ENCODE data around the gene CD83.

Gene CD83

GRCh38 chr6:14084388-14084787 is 33.2 kb upstream of the CD83 start:
- H3K4me1 Mint-ChIP-seq: peaks cover 56% of the 10 kb centered on the region
- no peaks in the 10 kb centered on the region for H3K27me3 Mint-ChIP-seq
- no peaks in the 10 kb centered on the region for H3K36me3 Mint-ChIP-seq
- peak overlapping the region; percentile 69 for H3K27ac Mint-ChIP-seq
- no peak for ATAC-seq
- H3K9me3 Mint-ChIP-seq: no peaks in the 10 kb centered on the region
- H3K4me3 Mint-ChIP-seq: no peak overlapping the region

- H3K36me3 Mint-ChIP-seq: no peaks in the 10 kb centered on the region
- H3K4me3 Mint-ChIP-seq: no peak overlapping the region
- peak; percentile 47 for ATAC-seq
- H3K9me3 Mint-ChIP-seq: no peaks in the 10 kb centered on the region
- H3K4me1 Mint-ChIP-seq: peaks cover 58% of the 10 kb centered on the region
- no peaks in the 10 kb centered on the region for H3K27me3 Mint-ChIP-seq
- peak overlapping the region; percentile 69 for H3K27ac Mint-ChIP-seq
Measured at GRCh38 chr6:14085176-14085787, 32.3 kb upstream of the CD83 start.

- Mint-ChIP-seq H3K27ac (peak overlapping the region; percentile 69), H3K4me1 (peaks cover 72% of the 10 kb centered on the region), H3K4me3 (peak overlapping the region; percentile 15), H3K36me3 (no peaks in the 10 kb centered on the region), H3K9me3 (no peaks in the 10 kb centered on the region), H3K27me3 (no peaks in the 10 kb centered on the region)
- ATAC-seq: no peak
Measured at GRCh38 chr6:14086701-14087100, 30.9 kb upstream of the CD83 start.

GRCh38 chr6:14088600-14089192 is 28.9 kb upstream of the CD83 start:
- peak overlapping the region; percentile 100 for H3K27ac Mint-ChIP-seq

GRCh38 chr6:14089224-14089623 is 28.3 kb upstream of the CD83 start:
- peak; percentile 52 for ATAC-seq
- peaks cover 89% of the 10 kb centered on the region for H3K4me1 Mint-ChIP-seq

More at GRCh38 chr6:14088600-14089192, 28.9 kb upstream of the CD83 start:
- Mint-ChIP-seq H3K4me1 (peaks cover 84% of the 10 kb centered on the region), H3K27me3 (no peaks in the 10 kb centered on the region), H3K36me3 (no peaks in the 10 kb centered on the region), H3K9me3 (no peaks in the 10 kb centered on the region), H3K4me3 (peak overlapping the region; percentile 54)
- ATAC-seq: no peak

GRCh38 chr6:14091339-14091978 is 26.1 kb upstream of the CD83 start:
- H3K4me1 Mint-ChIP-seq: peaks cover 92% of the 10 kb centered on the region
- peak; percentile 28 for ATAC-seq
- H3K36me3 Mint-ChIP-seq: no peaks in the 10 kb centered on the region
- H3K4me3 Mint-ChIP-seq: peak overlapping the region; percentile 61
- H3K27me3 Mint-ChIP-seq: no peaks in the 10 kb centered on the region
- peak overlapping the region; percentile 100 for H3K27ac Mint-ChIP-seq
- no peaks in the 10 kb centered on the region for H3K9me3 Mint-ChIP-seq

More at GRCh38 chr6:14089224-14089623, 28.3 kb upstream of the CD83 start:
- H3K27me3 Mint-ChIP-seq: no peaks in the 10 kb centered on the region
- H3K36me3 Mint-ChIP-seq: no peaks in the 10 kb centered on the region
- H3K9me3 Mint-ChIP-seq: no peaks in the 10 kb centered on the region
- H3K27ac Mint-ChIP-seq: peak overlapping the region; percentile 100
- H3K4me3 Mint-ChIP-seq: peak overlapping the region; percentile 73

GRCh38 chr6:14092316-14092715 is 25.3 kb upstream of the CD83 start:
- H3K4me1 Mint-ChIP-seq: peaks cover 94% of the 10 kb centered on the region
- peak overlapping the region; percentile 100 for H3K27ac Mint-ChIP-seq
- peak overlapping the region; percentile 12 for H3K4me3 Mint-ChIP-seq
- H3K9me3 Mint-ChIP-seq: no peaks in the 10 kb centered on the region
- ATAC-seq: no peak
- no peaks in the 10 kb centered on the region for H3K27me3 Mint-ChIP-seq
- H3K36me3 Mint-ChIP-seq: no peaks in the 10 kb centered on the region

- peak overlapping the region; percentile 57 for H3K4me3 Mint-ChIP-seq
- no peaks in the 10 kb centered on the region for H3K27me3 Mint-ChIP-seq
- H3K27ac Mint-ChIP-seq: peak overlapping the region; percentile 100
- H3K36me3 Mint-ChIP-seq: no peaks in the 10 kb centered on the region
- ATAC-seq: no peak
- H3K4me1 Mint-ChIP-seq: peaks cover 97% of the 10 kb centered on the region
- no peaks in the 10 kb centered on the region for H3K9me3 Mint-ChIP-seq
Measured at GRCh38 chr6:14092838-14093789, 24.5 kb upstream of the CD83 start.

- no peaks in the 10 kb centered on the region for H3K27me3 Mint-ChIP-seq
- peak overlapping the region; percentile 62 for H3K4me3 Mint-ChIP-seq
- H3K36me3 Mint-ChIP-seq: no peaks in the 10 kb centered on the region
- peak overlapping the region; percentile 100 for H3K27ac Mint-ChIP-seq
- H3K9me3 Mint-ChIP-seq: no peaks in the 10 kb centered on the region
- ATAC-seq: no peak
- H3K4me1 Mint-ChIP-seq: peaks cover 92% of the 10 kb centered on the region
Measured at GRCh38 chr6:14094721-14095120, 22.9 kb upstream of the CD83 start.

- peak overlapping the region; percentile 62 for H3K4me3 Mint-ChIP-seq
- H3K27ac Mint-ChIP-seq: peak overlapping the region; percentile 100
- H3K27me3 Mint-ChIP-seq: no peaks in the 10 kb centered on the region
- no peaks in the 10 kb centered on the region for H3K9me3 Mint-ChIP-seq
- peaks cover 5% of the 10 kb centered on the region for H3K36me3 Mint-ChIP-seq
- ATAC-seq: peak; percentile 89
- H3K4me1 Mint-ChIP-seq: peaks cover 92% of the 10 kb centered on the region
Measured at GRCh38 chr6:14095437-14095836, 22.1 kb upstream of the CD83 start.

- Mint-ChIP-seq H3K9me3 (no peaks in the 10 kb centered on the region), H3K4me1 (peaks cover 73% of the 10 kb centered on the region), H3K27me3 (no peaks in the 10 kb centered on the region), H3K27ac (peak overlapping the region; percentile 86), H3K4me3 (peak overlapping the region; percentile 10), H3K36me3 (peaks cover 5% of the 10 kb centered on the region)
- no peak for ATAC-seq
Measured at GRCh38 chr6:14100138-14100537, 17.4 kb upstream of the CD83 start.

- H3K4me1 Mint-ChIP-seq: peaks cover 65% of the 10 kb centered on the region
- H3K4me3 Mint-ChIP-seq: no peak overlapping the region
- H3K36me3 Mint-ChIP-seq: peaks cover 5% of the 10 kb centered on the region
- peak overlapping the region; percentile 86 for H3K27ac Mint-ChIP-seq
- ATAC-seq: no peak
- H3K9me3 Mint-ChIP-seq: no peaks in the 10 kb centered on the region
- no peaks in the 10 kb centered on the region for H3K27me3 Mint-ChIP-seq
Measured at GRCh38 chr6:14100966-14101365, 16.6 kb upstream of the CD83 start.

GRCh38 chr6:14102383-14102782 is 15.2 kb upstream of the CD83 start:
- peaks cover 60% of the 10 kb centered on the region for H3K4me1 Mint-ChIP-seq
- peak; percentile 56 for ATAC-seq
- H3K27me3 Mint-ChIP-seq: no peaks in the 10 kb centered on the region
- H3K36me3 Mint-ChIP-seq: peaks cover 5% of the 10 kb centered on the region
- no peaks in the 10 kb centered on the region for H3K9me3 Mint-ChIP-seq
- H3K4me3 Mint-ChIP-seq: no peak overlapping the region
- peak overlapping the region; percentile 86 for H3K27ac Mint-ChIP-seq

- H3K27ac Mint-ChIP-seq: peak overlapping the region; percentile 60
- no peak for ATAC-seq
- H3K36me3 Mint-ChIP-seq: no peaks in the 10 kb centered on the region
- no peaks in the 10 kb centered on the region for H3K27me3 Mint-ChIP-seq
- no peak overlapping the region for H3K4me3 Mint-ChIP-seq
- peaks cover 67% of the 10 kb centered on the region for H3K4me1 Mint-ChIP-seq
- H3K9me3 Mint-ChIP-seq: peaks cover 3% of the 10 kb centered on the region
Measured at GRCh38 chr6:14105547-14105946, 12.0 kb upstream of the CD83 start.

GRCh38 chr6:14107000-14107399 is 10.6 kb upstream of the CD83 start:
- Mint-ChIP-seq H3K9me3 (peaks cover 3% of the 10 kb centered on the region), H3K4me1 (peaks cover 66% of the 10 kb centered on the region), H3K4me3 (peak overlapping the region; percentile 11), H3K27ac (peak overlapping the region; percentile 99), H3K27me3 (no peaks in the 10 kb centered on the region), H3K36me3 (no peaks in the 10 kb centered on the region)
- no peak for ATAC-seq

Data from stimulated activated memory B cell treated with anti-CD40 and anti-IgM and Interleukin-4, amounts not matched to agents 10 μg/mL and 1 μg/mL and 100 μg/mL, for 72 hours (primary cell).